Stimulated activated CD8-positive, alpha-beta memory T cell treated with anti-CD3 and anti-CD28 coated beads, Interleukin-12 subunit alpha, Interleukin-12 subunit beta, amount 100 ng/mL, for 1 hour (primary cell): Measurements from ENCODE around the gene SPRR2F.

Experiments
- DNase-seq: peaks from one replicate; pipeline ENCODE4 v3.0.0-alpha.2; 2020; ENCODE audit warnings: low read depth

Gene SPRR2F

DNA sequence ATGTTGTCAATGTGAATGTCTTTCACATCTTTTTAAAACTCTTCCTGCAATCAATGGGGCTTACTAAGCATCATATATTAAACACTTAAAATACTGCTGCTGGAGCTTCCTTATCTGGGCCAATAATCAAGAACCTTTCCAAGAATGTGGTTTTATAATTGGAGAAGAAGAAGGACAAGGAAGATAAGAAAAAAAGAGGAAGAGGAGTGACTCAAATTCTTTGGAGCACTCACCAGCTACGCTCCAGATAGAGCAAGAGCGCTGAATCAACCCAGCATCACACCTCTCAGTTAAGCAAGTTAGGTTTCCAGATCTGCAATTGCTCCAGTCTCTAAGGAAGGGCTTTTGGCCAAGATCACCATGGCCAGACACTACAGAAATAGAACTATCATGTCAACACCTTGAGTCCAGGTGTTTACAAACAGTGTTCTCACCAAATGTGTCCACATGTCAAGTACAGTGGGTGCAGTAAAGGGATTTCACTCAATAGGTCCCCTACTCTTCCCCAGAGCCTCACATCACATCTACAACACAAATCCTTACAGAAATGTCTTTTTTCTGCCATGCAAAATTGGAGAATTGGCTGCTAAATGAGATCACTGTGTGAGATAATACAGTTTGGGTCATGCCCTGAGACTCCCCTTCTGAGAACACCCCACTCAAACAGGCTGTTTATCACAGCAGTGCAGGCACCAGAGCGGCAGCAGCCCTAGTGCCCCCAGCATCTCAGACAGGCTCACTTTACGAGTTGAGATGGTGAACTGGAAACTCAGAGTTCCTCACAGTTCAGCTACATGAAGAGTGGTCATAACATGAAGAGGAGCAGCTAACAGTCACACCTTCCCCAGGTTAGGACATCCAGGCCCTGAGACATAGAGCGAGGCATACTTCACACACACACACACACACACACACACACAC, 40.2 kb downstream of the SPRR2F start:
- DNase-seq, result no peak

GRCh38 chr1:153071511-153071910, 41.8 kb downstream of the SPRR2F start, which contains the start of gene SPRR2B:
Gene SPRR2B (minus strand): TSS chr1:153071611. CDS start chr1:153070839, 772 bp downstream.
- no peak for DNase-seq

DNA sequence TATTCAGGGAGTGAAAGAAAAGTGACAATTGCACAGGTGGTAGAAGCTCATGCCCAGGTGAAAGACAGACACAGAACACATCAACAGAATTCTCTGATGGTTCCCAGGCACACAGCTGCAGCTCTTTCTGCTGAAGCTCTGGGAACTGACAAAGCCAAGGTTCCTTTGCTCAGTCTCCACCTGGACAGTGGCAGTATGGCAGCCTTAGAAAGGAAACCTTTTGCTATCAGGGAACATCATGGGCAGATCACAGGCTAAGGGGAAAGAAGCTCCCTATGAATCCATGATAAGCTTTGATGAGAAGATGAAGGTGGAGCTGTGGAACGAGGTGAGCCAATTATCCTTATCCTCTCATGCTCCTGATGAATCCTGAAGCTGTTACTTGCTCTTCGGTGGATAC, 43.1 kb downstream of the SPRR2F start:
- no peak for DNase-seq
